A673 (cell line): Measurements from ENCODE around the gene SPAG9.

ENCODE experiments used
- CTCF ChIP-seq: fragments of 300-800, 200-600 bp; sonication (generic); conservative IDR thresholded peaks from 2 replicates; pipeline ENCODE4 v1.5.1; 2017; ENCODE audit warnings: low read depth, mild to moderate bottlenecking, antibody characterized with exemption, low read length, moderate library complexity, mixed read lengths
- EZH2 ChIP-seq: fragments of 200-600 bp; sonication (generic); IDR thresholded peaks from 2 replicates; pipeline ENCODE4 v1.6.1; 2017; ENCODE audit warnings: borderline replicate concordance, low read depth, mild to moderate bottlenecking, mixed read lengths, antibody characterized with exemption, low read length; ENCODE audit not compliant: poor library complexity, severe bottlenecking

- TF ChIP-seq CTCF (no peak), EZH2 (no peak)
Observed at GRCh38 chr17:51154176-51154575, 33.5 kb upstream of the SPAG9 start.
